ENCODE data around the gene NHSL1.

Gene NHSL1

GRCh38 chr6:138504764-138505689 lies 5.7 kb upstream of the NHSL1 start:
- no peak overlapping the region for H3K4me3 ChIP-seq (ENCODE audit: low read length)
- DNase-seq (ENCODE audit: low read depth) = no peak
- no peak for TF ChIP-seq CTCF (conservative IDR thresholded peaks at IDR 0.05; ENCODE audit: low read depth, low read length)

GRCh38 chr6:138503881-138504680 lies 4.8 kb upstream of the NHSL1 start:
- no peak for DNase-seq (ENCODE audit: low read depth)
- no peak for TF ChIP-seq CTCF (conservative IDR thresholded peaks at IDR 0.05; ENCODE audit: low read depth, low read length)
- H3K4me3 ChIP-seq (ENCODE audit: low read length) = no peak overlapping the region

GRCh38 chr6:138502546-138502945 lies 3.3 kb upstream of the NHSL1 start:
- no peak for TF ChIP-seq CTCF (conservative IDR thresholded peaks at IDR 0.05; ENCODE audit: low read depth, low read length)
- no peak for DNase-seq (ENCODE audit: low read depth)
- no peak overlapping the region for H3K4me3 ChIP-seq (ENCODE audit: low read length)

GRCh38 chr6:138500867-138501446 lies 1.7 kb upstream of the NHSL1 start:
- TF ChIP-seq CTCF (conservative IDR thresholded peaks at IDR 0.05; ENCODE audit: low read depth, low read length) = no peak
- H3K4me3 ChIP-seq (ENCODE audit: low read length) = no peak overlapping the region
- no peak for DNase-seq (ENCODE audit: low read depth)

GRCh38 chr6:138500045-138500665 lies 861 bp upstream of the NHSL1 start:
- TF ChIP-seq CTCF (conservative IDR thresholded peaks at IDR 0.05; ENCODE audit: low read depth, low read length) = no peak
- no peak overlapping the region for H3K4me3 ChIP-seq (ENCODE audit: low read length)
- no peak for DNase-seq (ENCODE audit: low read depth)

- peak overlapping the region; percentile 8 for H3K4me3 ChIP-seq (ENCODE audit: low read length)
- TF ChIP-seq CTCF (conservative IDR thresholded peaks at IDR 0.05; ENCODE audit: low read depth, low read length) = no peak
- peak; percentile 81 for DNase-seq (ENCODE audit: low read depth)
These were observed 528 bp downstream of the NHSL1 start for GRCh38 chr6:138498629-138499302.

Data from retinal pigment epithelial cell (primary cell).